Ectodermal cell (in vitro differentiated cells): ENCODE results near the gene ERF.
A peak's percentile ranks its signal among the peaks of the same experiment; 100 is the strongest.

ENCODE experiments used
- H3K27ac ChIP-seq: 2 replicates; pipeline ENCODE4 v1.7.0; 2013; ENCODE audit warnings: mild to moderate bottlenecking, low read depth, low read length; ENCODE audit not compliant: insufficient read depth, poor library complexity, severe bottlenecking
- H3K27me3 ChIP-seq: 2 replicates; pipeline ENCODE4 v1.7.0; 2013; ENCODE audit warnings: mild to moderate bottlenecking, low read length; ENCODE audit not compliant: insufficient read depth, control insufficient read depth, poor library complexity, severe bottlenecking
- H3K36me3 ChIP-seq: one replicate; pipeline ENCODE4 v1.7.0; 2013; ENCODE audit warnings: low read length; ENCODE audit not compliant: control insufficient read depth, insufficient read depth
- H3K4me1 ChIP-seq: one replicate; pipeline ENCODE4 v1.7.0; 2013; ENCODE audit warnings: low read length; ENCODE audit not compliant: control insufficient read depth, insufficient read depth
- H3K4me3 ChIP-seq: 2 replicates; pipeline ENCODE4 v1.7.0; 2013; ENCODE audit warnings: low read depth, low read length, control low read depth; ENCODE audit not compliant: insufficient read depth
- H3K9me3 ChIP-seq: 2 replicates; pipeline ENCODE4 v1.7.0; 2013; ENCODE audit warnings: mild to moderate bottlenecking, low read length, moderate library complexity; ENCODE audit not compliant: control insufficient read depth
- WGBS, 2 experiments: methylation state at CpG; one replicate each; pipeline ENCODE4 v1.1.7; 2013; ENCODE audit warnings: missing lambda C conversion rate in 2 of 2; 5-methylcytosine and 5-hydroxymethylcytosine counted together

ERF gene

GRCh38 chr19:42247640-42248199 is 7.2 kb downstream of the ERF start:
- Histone ChIP-seq H3K36me3 (peaks cover 9% of the 10 kb centered on the region), H3K27ac (no peak overlapping the region), H3K9me3 (no peaks in the 10 kb centered on the region), H3K4me1 (peaks cover 19% of the 10 kb centered on the region), H3K27me3 (no peaks in the 10 kb centered on the region), H3K4me3 (no peak overlapping the region)
- WGBS, 2 experiments, result 88 to 97% methylated on average over 2 to 4 of the region's 6 CpGs

- Histone ChIP-seq H3K36me3 (peaks cover 9% of the 10 kb centered on the region), H3K9me3 (no peaks in the 10 kb centered on the region), H3K27me3 (no peaks in the 10 kb centered on the region), H3K4me3 (no peak overlapping the region), H3K4me1 (peaks cover 14% of the 10 kb centered on the region), H3K27ac (no peak overlapping the region)
- WGBS, 2 experiments, result 92 to 93% methylated on average over 7 of the region's 7 CpGs
Observed at GRCh38 chr19:42246922-42247639, 7.8 kb downstream of the ERF start.

- WGBS, 2 experiments, result 51 to 52% methylated on average over 10 of the region's 10 CpGs
Observed at GRCh38 chr19:42246143-42246921, 8.6 kb downstream of the ERF start.

GRCh38 chr19:42245231-42245630 is 9.7 kb downstream of the ERF start:
- H3K4me1 ChIP-seq, result peaks cover 3% of the 10 kb centered on the region
- H3K4me3 ChIP-seq, result no peak overlapping the region
- 91% methylated on average over 10 of the region's 10 CpGs for WGBS, 2 experiments
- H3K9me3 ChIP-seq, result no peaks in the 10 kb centered on the region
- H3K36me3 ChIP-seq, result peaks cover 9% of the 10 kb centered on the region
- no peak overlapping the region for H3K27ac ChIP-seq
- no peaks in the 10 kb centered on the region for H3K27me3 ChIP-seq

More at GRCh38 chr19:42246143-42246921, 8.6 kb downstream of the ERF start:
- no peak overlapping the region for H3K27ac ChIP-seq
- peaks cover 7% of the 10 kb centered on the region for H3K4me1 ChIP-seq
- H3K27me3 ChIP-seq, result no peaks in the 10 kb centered on the region
- H3K36me3 ChIP-seq, result peaks cover 9% of the 10 kb centered on the region
- H3K4me3 ChIP-seq, result no peak overlapping the region
- H3K9me3 ChIP-seq, result no peaks in the 10 kb centered on the region

GRCh38 chr19:42244347-42245220 is 10.3 kb downstream of the ERF start:
- peaks cover 15% of the 10 kb centered on the region for H3K36me3 ChIP-seq
- H3K4me3 ChIP-seq, result peak overlapping the region; percentile 36
- peaks cover 3% of the 10 kb centered on the region for H3K4me1 ChIP-seq
- H3K9me3 ChIP-seq, result no peaks in the 10 kb centered on the region
- no peak overlapping the region for H3K27ac ChIP-seq
- H3K27me3 ChIP-seq, result no peaks in the 10 kb centered on the region
- WGBS, 2 experiments, result 17 to 18% methylated on average over 45 of the region's 45 CpGs

GRCh38 chr19:42242512-42243409 is 12.2 kb downstream of the ERF start, which contains the start of gene GSK3A:
Gene GSK3A (minus strand): TSS chr19:42242602. CDS start chr19:42242465, 137 bp downstream.
- peak within 1 kb of the TSS; percentile 65 for H3K27ac ChIP-seq
- H3K4me1 ChIP-seq, result no peaks in the 10 kb centered on the region
- H3K36me3 ChIP-seq, result peaks cover 5% of the 10 kb centered on the region
- peak within 1 kb of the TSS; percentile 62 for H3K4me3 ChIP-seq
- H3K27me3 ChIP-seq, result no peaks in the 10 kb centered on the region
- 0 to 1% methylated on average over 76 of the region's 76 CpGs for WGBS, 2 experiments
- H3K9me3 ChIP-seq, result no peaks in the 10 kb centered on the region

- peaks cover 5% of the 10 kb centered on the region for H3K36me3 ChIP-seq
- 0 to 1% methylated on average over 49 of the region's 49 CpGs for WGBS, 2 experiments
- H3K27me3 ChIP-seq, result no peaks in the 10 kb centered on the region
- H3K27ac ChIP-seq, result no peak overlapping the region
- H3K9me3 ChIP-seq, result no peaks in the 10 kb centered on the region
- no peaks in the 10 kb centered on the region for H3K4me1 ChIP-seq
- peak overlapping the region; percentile 62 for H3K4me3 ChIP-seq
Observed at GRCh38 chr19:42242069-42242511, 12.8 kb downstream of the ERF start.

- no peaks in the 10 kb centered on the region for H3K27me3 ChIP-seq
- 86 to 88% methylated on average over 3 of the region's 3 CpGs for WGBS, 2 experiments
- no peak overlapping the region for H3K27ac ChIP-seq
- no peaks in the 10 kb centered on the region for H3K9me3 ChIP-seq
- peak overlapping the region; percentile 62 for H3K4me3 ChIP-seq
- no peaks in the 10 kb centered on the region for H3K4me1 ChIP-seq
- H3K36me3 ChIP-seq, result peaks cover 12% of the 10 kb centered on the region
Observed at GRCh38 chr19:42241279-42241678, 13.6 kb downstream of the ERF start.
